22Rv1 (cell line): ENCODE results near the gene NRXN3.

Source experiments
- CTCF ChIP-seq: fragments of 450-650 bp; IDR thresholded peaks from 2 replicates; pipeline ENCODE4 v1.5.1; 2017; ENCODE audit warnings: mild to moderate bottlenecking
- ZFX ChIP-seq: fragments of 450-650 bp; IDR thresholded peaks from 2 replicates; pipeline ENCODE4 v1.6.1; 2017; ENCODE audit warnings: antibody characterized with exemption, borderline replicate concordance

- no peak for TF ChIP-seq CTCF
- TF ChIP-seq ZFX, result no peak
Measured at GRCh38 chr14:79162833-79163232, 992.7 kb downstream of the NRXN3 start.
